GM12878 (cell line): ENCODE results near the gene LITAF. TPM values are rescaled to one million over a fixed set of nuclear protein-coding genes. Genes with fewer than 3 reads are reported as not detected.

Experiments
- ATAC-seq: fragments of 200-7000 bp; cut with Tn5 transposase; 3 replicates; pipeline ENCODE4 v1.9.1; 2020; ENCODE audit warnings: mild to moderate bottlenecking, moderate library complexity
- BruUV-seq: library from RNA; stranded (reverse); fragments of 400-500 nt; replicated peaks from 2 replicates; lab custom pipeline; 2021; lab: Mats Ljungman, UMichigan
- CTCF ChIA-PET: fragments of 300-600 bp; sonication (Branson Sonifier 250); formaldehyde crosslinking; extraction: SDS; loops from one replicate; lab custom pipeline; 2021; ENCODE audit warnings: inconsistent platforms; lab: Yijun Ruan, JAX
- POLR2A ChIA-PET: fragments of 350-600 bp; formaldehyde crosslinking; extraction: SDS; loops from one replicate; lab custom pipeline; 2021; ENCODE audit warnings: inconsistent platforms; lab: Charles Lee
- RAD21 ChIA-PET: fragments of 300-600 bp; sonication (Branson Sonifier 250); formaldehyde crosslinking; loops from one replicate; lab custom pipeline; 2023; ENCODE audit warnings: antibody characterized with exemption; ENCODE audit not compliant: unreplicated experiment; lab: Charles Lee
- SMC1A ChIA-PET: fragments of 300-600 bp; sonication (Branson Sonifier 250); formaldehyde crosslinking; loops from one replicate; lab custom pipeline; 2023; ENCODE audit not compliant: unreplicated experiment, uncharacterized antibody; lab: Charles Lee
- DNase-seq: peaks from one replicate; pipeline ENCODE4 v3.0.0-alpha.2; 2011; ENCODE audit warnings: low read depth, low spot score
- FAIRE-seq: peaks from 3 replicates; lab custom pipeline; 2011; peaks lifted over from hg19 to GRCh38; lab: Jason Lieb, UNC
- H2AFZ ChIP-seq: 2 replicates; pipeline ENCODE4 v1.6.0; 2011; ENCODE audit warnings: low read depth, low read length, control low read depth; ENCODE audit not compliant: control insufficient read depth
- H3K27ac ChIP-seq: 2 replicates; pipeline ENCODE4 v1.5.1; 2011; ENCODE audit warnings: control low read depth; ENCODE audit not compliant: control insufficient read depth, insufficient read depth
- H3K27me3 ChIP-seq, 2 experiments: replicated peaks in 1 of 2; 2 replicates each; pipeline versions ENCODE4 v1.6.0 to v1.6.1; 2011; ENCODE audit warnings: low read length in 1 of 2; ENCODE audit not compliant: control insufficient read depth in 2 of 2, insufficient read depth in 2 of 2
- H3K36me3 ChIP-seq, 2 experiments: 2 replicates each; pipeline ENCODE4 v1.5.1; 2011; ENCODE audit warnings: low read length in 1 of 2; ENCODE audit not compliant: control insufficient read depth in 2 of 2, insufficient read depth in 2 of 2
- H3K4me1 ChIP-seq: 2 replicates; pipeline ENCODE4 v1.6.1; 2011; ENCODE audit warnings: mild to moderate bottlenecking, low read length, moderate library complexity, mixed read lengths; ENCODE audit not compliant: control insufficient read depth, insufficient read depth
- H3K4me2 ChIP-seq: 2 replicates; pipeline ENCODE4 v1.6.0; 2011; ENCODE audit warnings: control low read depth; ENCODE audit not compliant: control insufficient read depth, insufficient read depth
- H3K4me3 ChIP-seq: fragments of 200-600 bp; sonication (generic); 2 replicates; pipeline ENCODE4 v1.5.1; 2016
- H3K79me2 ChIP-seq: 2 replicates; pipeline ENCODE4 v1.6.0; 2011; ENCODE audit warnings: low read length; ENCODE audit not compliant: control insufficient read depth, insufficient read depth
- H3K9ac ChIP-seq: 2 replicates; pipeline ENCODE4 v1.8.0; 2011; ENCODE audit warnings: low read length, control low read depth, mixed read lengths; ENCODE audit not compliant: control insufficient read depth, insufficient read depth
- H3K9me3 ChIP-seq: replicated peaks from 3 replicates; pipeline ENCODE4 v1.5.1; 2011; ENCODE audit warnings: mild to moderate bottlenecking, low read length; ENCODE audit not compliant: control insufficient read depth, insufficient read depth
- H4K20me1 ChIP-seq: 2 replicates; pipeline ENCODE4 v1.6.0; 2011; ENCODE audit not compliant: control insufficient read depth, insufficient read depth
- BMI1 ChIP-seq: fragments of 450-650 bp; IDR thresholded peaks from 2 replicates; pipeline ENCODE4 v1.6.1; 2016; ENCODE audit warnings: mild to moderate bottlenecking, moderate library complexity, borderline replicate concordance
- CREM ChIP-seq: IDR thresholded peaks from 2 replicates; pipeline ENCODE4 v1.6.1; 2014; ENCODE audit warnings: antibody characterized with exemption, low read depth
- KLF5 ChIP-seq: fragments of 450-650 bp; IDR thresholded peaks from 2 replicates; pipeline ENCODE4 v1.6.1; 2014; ENCODE audit warnings: mild to moderate bottlenecking; ENCODE audit not compliant: partially characterized antibody
- MEF2B ChIP-seq: fragments of 450-650 bp; IDR thresholded peaks from 2 replicates; pipeline ENCODE4 v1.6.1; 2018; ENCODE audit warnings: mild to moderate bottlenecking, moderate library complexity; ENCODE audit not compliant: partially characterized antibody, poor library complexity, severe bottlenecking
- NBN ChIP-seq: fragments of 450-650 bp; IDR thresholded peaks from 2 replicates; pipeline ENCODE4 v1.6.1; 2016
- SMAD1 ChIP-seq: fragments of 450-650 bp; IDR thresholded peaks from 2 replicates; pipeline ENCODE4 v1.6.1; 2018; ENCODE audit warnings: mild to moderate bottlenecking, low read depth; ENCODE audit not compliant: partially characterized antibody
- SREBF2 ChIP-seq: IDR thresholded peaks from 2 replicates; pipeline ENCODE4 v1.6.1; 2012; ENCODE audit warnings: mild to moderate bottlenecking, low read length
- SUPT20H ChIP-seq: IDR thresholded peaks from 2 replicates; pipeline ENCODE4 v1.6.1; 2011; ENCODE audit warnings: low read depth, mild to moderate bottlenecking, low read length, moderate library complexity, borderline replicate concordance; ENCODE audit not compliant: control insufficient read depth
- SUZ12 ChIP-seq: fragments of 200-600 bp; sonication (generic); IDR thresholded peaks from one replicate; pipeline ENCODE4 v1.6.1; 2018; ENCODE audit warnings: antibody characterized with exemption, mild to moderate bottlenecking; ENCODE audit not compliant: unreplicated experiment
- ZSCAN29 ChIP-seq: fragments of 450-650 bp; IDR thresholded peaks from 2 replicates; pipeline ENCODE4 v1.6.1; 2017; ENCODE audit warnings: mild to moderate bottlenecking, moderate library complexity
- WGBS: methylation state at CpG from one replicate; pipeline ENCODE4 v1.1.6; 2016; ENCODE audit warnings: low lambda C conversion rate; ENCODE audit not compliant: insufficient replicate concordance, insufficient coverage; ENCODE audit errors: missing lambda C conversion rate; 5-methylcytosine and 5-hydroxymethylcytosine counted together
- in situ Hi-C: fragments of 300-500 bp; cut with MboI; formaldehyde crosslinking; loops from 9 replicates; pipeline ENCODE4 v1.14.3; 2018; ENCODE audit warnings: mixed read lengths
- intact Hi-C: fragments of 100-400 bp; cut with micrococcal nuclease; formaldehyde crosslinking; loops from one replicate; pipeline ENCODE4 v1.14.2; 2022; ENCODE audit not compliant: unreplicated experiment
- polyA plus RNA-seq, 11 experiments: library from polyadenylated mRNA; depleted of rRNA in 4 of 11; unstranded in 6 of 11; stranded (reverse) in 5 of 11; fragments of >200 nt; fragmentation: Nextera tagmentation in 4 of 11; fragmentation: Illumina TruSeq in 1 of 11; extraction: Ambion mirVana in 4 of 11; extraction: Trizol in 1 of 11; gene quantifications; 1 replicate in 1 of 11; 2 replicates in 10 of 11; pipeline versions ENCODE4 v1.2.1 to v1.2.3, GENCODE V29; 2011 to 2016; ENCODE audit warnings: inconsistent platforms in 2 of 11, missing spikeins in 2 of 11, low read depth in 1 of 11
- total RNA-seq, 4 experiments: library from RNA; depleted of rRNA in 3 of 4; stranded (reverse); fragments of >200 nt in 3 of 4; fragmentation: Illumina TruSeq in 1 of 4; extraction: Trizol in 1 of 4; gene quantifications; 2 replicates each; pipeline versions ENCODE4 v1.2.1 to v1.2.3, GENCODE V29; 2013 to 2021

The LITAF gene
- total and polyA plus RNA-seq, 10 of the 15 experiments (the other 5 are each of a cell fraction or from before 2014, with no cell fraction given): 99.2 to 211 (median 147) TPM

GRCh38 chr16:11633113-11633512 is 46.4 kb upstream of the LITAF start:
- ChIA-PET POLR2A (no interaction called here), RAD21 (no interaction called here)
- Histone ChIP-seq H4K20me1 (no peaks in the 10 kb centered on the region), H3K9ac (no peak overlapping the region), H3K4me2 (no peak overlapping the region), H3K36me3 (no peaks in the 10 kb centered on the region), H3K79me2 (no peaks in the 10 kb centered on the region), H3K9me3 (no peaks in the 10 kb centered on the region; the same call in 2 of the 3 replicates), H2AFZ (no peak overlapping the region)
- no TSS peak for BruUV-seq
- ATAC-seq: no peak
- intact Hi-C loops (no loop called here), in situ Hi-C loops (no loop called here)
- DNase-seq: no peak
- WGBS: 28% methylated on average over 3 of the region's 3 CpGs
- no peak for TF ChIP-seq ZSCAN29
- TF ChIP-seq SUZ12: no peak
- TF ChIP-seq CREM: no peak
- TF ChIP-seq MEF2B: no peak
- no peak for TF ChIP-seq SMAD1
- no peak for TF ChIP-seq SUPT20H
- TF ChIP-seq NBN: no peak
- TF ChIP-seq BMI1: no peak
- TF ChIP-seq SREBF2: no peak
- no peak for TF ChIP-seq KLF5
- TF ChIP-seq, all 136 proteins: peak for 0
- no peak overlapping the region for H3K4me3 ChIP-seq
- H3K27ac ChIP-seq: no peak overlapping the region
- ChIA-PET CTCF (interaction anchor here (4.3 kb wide), 1 partner anchor 9 kb away, joined by 31 read pairs; no protein-coding TSS in a partner anchor), SMC1A (interaction anchor here (1.0 to 2.0 kb wide), 2 partner anchors 101 to 224 kb away, joined by 3 to 6 read pairs; no protein-coding TSS in a partner anchor)
- H3K27me3 ChIP-seq: no peaks in the 10 kb centered on the region; a peak in 1 of 4 replicates
- no peak for FAIRE-seq
- peaks cover 8% of the 10 kb centered on the region for H3K4me1 ChIP-seq
